ENCODE measurements around the gene ASAP2. TPM values are rescaled to one million over a fixed set of nuclear protein-coding genes. Genes with fewer than 3 reads are reported as not detected.

Gene ASAP2
- total RNA-seq, 6 donors from 2014 or later: 20.4 to 26.0 (median 23.4) TPM

GRCh38 chr2:9405636-9406035 lies 199.0 kb downstream of the ASAP2 start:
- no peak for DNase-seq
- TF ChIP-seq POLR2AphosphoS5 (IDR thresholded peaks at IDR 0.05): no peak
- TF ChIP-seq, protein P1, sequence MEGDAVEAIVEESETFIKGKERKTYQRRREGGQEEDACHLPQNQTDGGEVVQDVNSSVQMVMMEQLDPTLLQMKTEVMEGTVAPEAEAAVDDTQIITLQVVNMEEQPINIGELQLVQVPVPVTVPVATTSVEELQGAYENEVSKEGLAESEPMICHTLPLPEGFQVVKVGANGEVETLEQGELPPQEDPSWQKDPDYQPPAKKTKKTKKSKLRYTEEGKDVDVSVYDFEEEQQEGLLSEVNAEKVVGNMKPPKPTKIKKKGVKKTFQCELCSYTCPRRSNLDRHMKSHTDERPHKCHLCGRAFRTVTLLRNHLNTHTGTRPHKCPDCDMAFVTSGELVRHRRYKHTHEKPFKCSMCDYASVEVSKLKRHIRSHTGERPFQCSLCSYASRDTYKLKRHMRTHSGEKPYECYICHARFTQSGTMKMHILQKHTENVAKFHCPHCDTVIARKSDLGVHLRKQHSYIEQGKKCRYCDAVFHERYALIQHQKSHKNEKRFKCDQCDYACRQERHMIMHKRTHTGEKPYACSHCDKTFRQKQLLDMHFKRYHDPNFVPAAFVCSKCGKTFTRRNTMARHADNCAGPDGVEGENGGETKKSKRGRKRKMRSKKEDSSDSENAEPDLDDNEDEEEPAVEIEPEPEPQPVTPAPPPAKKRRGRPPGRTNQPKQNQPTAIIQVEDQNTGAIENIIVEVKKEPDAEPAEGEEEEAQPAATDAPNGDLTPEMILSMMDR (IDR thresholded peaks at IDR 0.05): no peak
- no peak overlapping the region for H3K4me3 ChIP-seq
- no peaks in the 10 kb centered on the region for H3K27me3 ChIP-seq
- ATAC-seq (ENCODE audit: low FRiP score in 2 of 2): no peak
- no peaks in the 10 kb centered on the region for H3K9me3 ChIP-seq
- H3K27ac ChIP-seq: no peak overlapping the region
- peaks cover 2 to 60% (median 27%) of the 10 kb centered on the region in 4 donors for H3K36me3 ChIP-seq
- 98 to 100% methylated on average over 2 of the region's 2 CpGs for WGBS, 2 donors
- H3K4me1 ChIP-seq: peaks cover 0 to 6% (median 1%) of the 10 kb centered on the region in 4 donors

GRCh38 chr2:9406529-9407362 lies 200.1 kb downstream of the ASAP2 start:
- Histone ChIP-seq H3K4me1 (peaks cover 0 to 6% (median 1%) of the 10 kb centered on the region in 4 donors), H3K27me3 (no peaks in the 10 kb centered on the region), H3K4me3 (no peak overlapping the region), H3K27ac (no peak overlapping the region), H3K36me3 (peaks cover 6 to 61% (median 25%) of the 10 kb centered on the region in 4 donors), H3K9me3 (no peaks in the 10 kb centered on the region)
- no peak for ATAC-seq (ENCODE audit: low FRiP score in 2 of 2)
- no peak for DNase-seq
- TF ChIP-seq EP300 (IDR thresholded peaks at IDR 0.05): no peak
- TF ChIP-seq POLR2A (IDR thresholded peaks at IDR 0.05): no peak
- no peak for TF ChIP-seq POLR2AphosphoS5 (IDR thresholded peaks at IDR 0.05)
- TF ChIP-seq, protein P1 (IDR thresholded peaks at IDR 0.05): no peak
- 70 to 85% methylated on average over 12 to 13 of the region's 13 CpGs for WGBS, 2 donors

GRCh38 chr2:9407363-9407811 lies 200.8 kb downstream of the ASAP2 start:
- H3K27me3 ChIP-seq: no peaks in the 10 kb centered on the region
- peaks cover 10 to 60% (median 24%) of the 10 kb centered on the region in 4 donors for H3K36me3 ChIP-seq
- no peak for TF ChIP-seq POLR2AphosphoS5 (IDR thresholded peaks at IDR 0.05)
- TF ChIP-seq, protein P1 (IDR thresholded peaks at IDR 0.05): no peak
- TF ChIP-seq POLR2A (IDR thresholded peaks at IDR 0.05): no peak
- no peak for TF ChIP-seq EP300 (IDR thresholded peaks at IDR 0.05)
- H3K4me3 ChIP-seq: no peak overlapping the region
- H3K9me3 ChIP-seq: no peaks in the 10 kb centered on the region
- no peak for DNase-seq
- no peak overlapping the region for H3K27ac ChIP-seq
- ATAC-seq (ENCODE audit: low FRiP score in 2 of 2): no peak
- WGBS, 2 donors: 83 to 92% methylated on average over 8 of the region's 8 CpGs
- peaks cover 0 to 6% (median 1%) of the 10 kb centered on the region in 4 donors for H3K4me1 ChIP-seq

DNA sequence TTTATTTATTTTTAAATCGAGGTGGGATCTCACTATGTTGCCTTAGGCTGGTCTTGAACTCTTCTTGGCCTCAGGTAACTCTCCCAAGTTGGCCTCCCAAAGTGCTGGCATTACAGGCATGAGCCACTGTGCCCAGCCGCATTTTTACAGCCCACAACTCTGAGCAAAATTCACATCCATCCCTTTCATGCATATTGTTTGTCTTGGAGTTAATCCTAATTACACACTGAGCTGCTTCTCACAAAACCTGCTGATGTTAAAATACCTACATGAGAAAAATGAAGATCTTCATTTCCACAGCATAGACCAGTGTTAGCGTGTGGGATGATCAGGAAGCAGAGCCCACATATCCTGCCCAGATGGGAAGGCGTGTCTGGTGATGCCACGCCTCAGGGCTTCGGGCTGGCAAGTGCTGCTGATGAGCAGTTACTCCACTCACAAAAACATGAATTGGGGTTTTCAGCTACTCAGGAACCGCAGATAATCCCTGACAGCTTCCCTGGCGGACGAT lies 202.1 kb downstream of the ASAP2 start:
- H3K9me3 ChIP-seq: no peaks in the 10 kb centered on the region
- peaks cover 0 to 6% (median 1%) of the 10 kb centered on the region in 4 donors for H3K4me1 ChIP-seq
- 82 to 83% methylated on average over 9 of the region's 9 CpGs for WGBS, 2 donors
- H3K4me3 ChIP-seq: no peak overlapping the region
- no peak for ATAC-seq (ENCODE audit: low FRiP score in 2 of 2)
- no peak for DNase-seq
- H3K27me3 ChIP-seq: no peaks in the 10 kb centered on the region
- TF ChIP-seq POLR2A (IDR thresholded peaks at IDR 0.05): no peak
- TF ChIP-seq, protein P1 (IDR thresholded peaks at IDR 0.05): no peak
- no peak for TF ChIP-seq POLR2AphosphoS5 (IDR thresholded peaks at IDR 0.05)
- TF ChIP-seq EP300 (IDR thresholded peaks at IDR 0.05): no peak
- H3K27ac ChIP-seq: no peak overlapping the region
- peaks cover 9 to 52% (median 21%) of the 10 kb centered on the region in 4 donors for H3K36me3 ChIP-seq
